Thyroid gland (tissue), 4 donors: ENCODE data around the gene NRM.

Experiments
- CTCF ChIP-seq, 6 experiments: fragments of 200-600 bp in 3 of 6; fragments of 450-650 bp in 3 of 6; sonication (generic) in 3 of 6; IDR thresholded peaks; one replicate each; pipeline ENCODE4 v1.5.1; 2016 to 2019; ENCODE audit warnings: antibody characterized with exemption in 6 of 6, mild to moderate bottlenecking in 2 of 6, inconsistent platforms in 1 of 6, moderate library complexity in 1 of 6
- POLR2A ChIP-seq, 2 donors: fragments of 450-650 bp; IDR thresholded peaks; one replicate each; pipeline ENCODE4 v1.6.1; 2017; ENCODE audit warnings: antibody characterized with exemption in 2 of 2, mild to moderate bottlenecking in 2 of 2, moderate library complexity in 1 of 2

GRCh38 chr6:30711758-30712380 lies 21.1 kb upstream of the NRM start:
- TF ChIP-seq POLR2A (IDR thresholded peaks at IDR 0.05) (no peak), CTCF (IDR thresholded peaks at IDR 0.05) (no peak)
